Heart left ventricle (tissue), 13 donors: Measurements from ENCODE around the gene PLEKHG4.

ENCODE experiments used
- CTCF ChIP-seq, 12 donors: fragments of 200-600 bp; sonication (generic) in 4 of 12; IDR thresholded peaks; one replicate each; pipeline versions ENCODE4 v1.5.0 to v1.8.0; 2018 to 2022; ENCODE audit warnings: antibody characterized with exemption in 12 of 12, mild to moderate bottlenecking in 5 of 12
- POLR2A ChIP-seq, 2 donors: fragments of 450-650 bp; IDR thresholded peaks; one replicate each; pipeline ENCODE4 v1.6.1; 2017; ENCODE audit warnings: antibody characterized with exemption in 2 of 2, mild to moderate bottlenecking in 2 of 2, moderate library complexity in 2 of 2
- donor health status: ischemic (EF 13 %, LVEDD 7.1; RV severe dilation, severe dysfunction).
- donor health status: DM: no; HTN: yes; CAD: no.
- donor health status: DM: no; HTN: no; CAD: no.
- donor health status: ischemic (EF 25% LVEDD 6.9; RV normal size, moderate dysfunction).
- donor health status: ischemic (EF 25% LVEDD 5.7; RV mildly dilated, moderate dysfunction).
- donor health status: ischemic (EF 35%, LVEDD 5.7; RV mildly dilated, moderate dysfunction).
- donor health status: nonischemic (EF 11% LVEDD 7.7; RV severe dilation, severe dysfunction).
- donor health status: DM: yes; HTN: yes; CAD: no.
- donor health status: PGD.
- donor health status: ischemic (EF 29% LVEDD 5.4; RV normal size, mild dysfunction).
- donor health status: nonischemic (EF 23%, LVEDD 6.1; RV moderate dilation, normal function).

DNA sequence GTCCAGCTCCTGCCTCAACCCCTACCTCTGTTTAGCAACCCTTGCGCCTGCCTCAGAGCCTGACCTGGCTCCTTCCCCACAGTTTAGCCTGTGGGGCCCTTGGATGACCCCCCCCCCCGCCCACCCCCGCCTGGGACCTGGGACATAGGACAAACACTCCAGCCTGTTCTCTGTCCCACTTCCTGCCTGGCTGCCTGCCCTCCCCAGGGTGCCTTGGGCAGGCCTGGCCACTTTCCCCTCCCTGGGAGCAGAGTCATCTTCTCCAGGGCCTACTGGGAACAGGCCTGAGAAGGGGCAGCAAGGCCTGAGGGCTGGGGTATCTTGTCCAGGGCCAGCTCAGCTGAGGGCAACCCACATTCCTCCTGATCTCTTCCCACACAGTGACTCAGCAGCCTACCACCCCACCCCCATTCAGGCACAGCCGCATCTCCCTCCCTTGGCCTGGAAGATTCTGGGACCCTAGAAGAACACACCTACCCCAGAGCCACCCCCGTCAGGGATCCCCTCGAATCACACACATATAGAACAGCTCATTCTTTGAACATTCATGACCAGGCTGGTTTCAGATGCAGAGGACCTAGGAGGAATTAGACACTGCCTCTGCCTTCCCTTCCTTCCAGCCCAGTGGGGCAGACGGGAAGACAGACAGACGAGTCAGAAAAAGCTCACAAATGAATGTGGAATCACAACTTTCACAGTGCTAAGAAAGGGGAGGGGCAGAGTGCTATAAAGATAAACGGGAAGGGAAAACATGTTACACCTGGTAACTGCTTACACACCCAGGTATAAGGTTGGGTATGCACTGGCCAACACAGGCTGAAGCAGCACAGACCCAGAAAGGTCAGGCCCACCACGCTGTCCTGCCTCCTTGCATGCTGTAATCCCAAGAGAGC lies 38.1 kb upstream of the PLEKHG4 start:
- no peak for TF ChIP-seq POLR2A (IDR thresholded peaks at IDR 0.05)
- TF ChIP-seq CTCF (IDR thresholded peaks at IDR 0.05): no peak
